ENCODE data around the gene HSF4. TPM values are rescaled to one million over a fixed set of nuclear protein-coding genes. Genes with fewer than 3 reads are reported as not detected.
"Not testable (repeated sequence)": the region's sequence is repeated elsewhere in the genome, so short reads cannot be mapped to it uniquely, and the experiment has no call there.

Gene HSF4
- total RNA-seq, 3 donors from 2014 or later (not counting 1 experiment from before 2014, with no cell fraction given): 6.9 to 8.3 (median 7.3) TPM

- 89% methylated on average over 13 of the region's 13 CpGs for WGBS (ENCODE audit: insufficient coverage)
- Mint-ChIP-seq H3K36me3 (no peaks in the 10 kb centered on the region), H3K27ac (peak overlapping the region; percentile 17 to 41), H3K4me3 (no peak overlapping the region), H3K27me3 (ENCODE audit: low read depth in 2 of 2) (no peaks in the 10 kb centered on the region), H3K4me1 (peaks cover 13 to 26% of the 10 kb centered on the region in 2 donors), H3K9me3 (no peaks in the 10 kb centered on the region)
- H3K36me3 ChIP-seq (ENCODE audit: control insufficient read depth, insufficient read depth, low read length): peaks cover 12% of the 10 kb centered on the region
- no peak for TF ChIP-seq CTCF (IDR thresholded peaks at IDR 0.05)
- H3K9me3 ChIP-seq (ENCODE audit: control insufficient read depth, insufficient read depth, low read length): no peaks in the 10 kb centered on the region
- ATAC-seq: no peak
- intact Hi-C loops (cut with micrococcal nuclease): no loop called here
- H3K27me3 ChIP-seq (ENCODE audit: control insufficient read depth, insufficient read depth, low read length): no peaks in the 10 kb centered on the region
- no peak for DNase-seq
- no peak overlapping the region for H3K27ac ChIP-seq (ENCODE audit: low read length)
- H3K4me3 ChIP-seq (ENCODE audit: low read length): no peak overlapping the region
- H3K4me1 ChIP-seq (ENCODE audit: control insufficient read depth, insufficient read depth, low read length): peaks cover 1% of the 10 kb centered on the region
These were observed 47.9 kb upstream of the HSF4 start for GRCh38 chr16:67116388-67117311.

- H3K36me3 ChIP-seq (ENCODE audit: control insufficient read depth, insufficient read depth, low read length): peaks cover 19% of the 10 kb centered on the region
- ATAC-seq (no peak), DNase-seq (no peak)
- H3K4me3 Mint-ChIP-seq: no peak overlapping the region
- H3K27ac ChIP-seq (ENCODE audit: low read length): no peak overlapping the region
- peaks cover 4 to 16% of the 10 kb centered on the region in 2 donors for H3K4me1 Mint-ChIP-seq
- no peak for TF ChIP-seq CTCF (IDR thresholded peaks at IDR 0.05)
- no peaks in the 10 kb centered on the region for H3K36me3 Mint-ChIP-seq
- H3K27ac Mint-ChIP-seq: no peak overlapping the region
- 90% methylated on average over 6 of the region's 9 CpGs for WGBS (ENCODE audit: insufficient coverage)
- H3K27me3 Mint-ChIP-seq (ENCODE audit: low read depth in 2 of 2): no peaks in the 10 kb centered on the region
- no peak overlapping the region for H3K4me3 ChIP-seq (ENCODE audit: low read length)
- H3K27me3 ChIP-seq (ENCODE audit: control insufficient read depth, insufficient read depth, low read length): no peaks in the 10 kb centered on the region
- H3K4me1 ChIP-seq (ENCODE audit: control insufficient read depth, insufficient read depth, low read length): no peaks in the 10 kb centered on the region
- no peaks in the 10 kb centered on the region for H3K9me3 Mint-ChIP-seq
- intact Hi-C loops (cut with micrococcal nuclease): no loop called here
- H3K9me3 ChIP-seq (ENCODE audit: control insufficient read depth, insufficient read depth, low read length): no peaks in the 10 kb centered on the region
These were observed 46.8 kb upstream of the HSF4 start for GRCh38 chr16:67117716-67118115.

- DNase-seq (no peak), ATAC-seq (no peak)
- WGBS (ENCODE audit: insufficient coverage): 93% methylated on average over 5 of the region's 5 CpGs
- Histone ChIP-seq H3K36me3 (ENCODE audit: control insufficient read depth, insufficient read depth, low read length) (peaks cover 28% of the 10 kb centered on the region), H3K9me3 (ENCODE audit: control insufficient read depth, insufficient read depth, low read length) (no peaks in the 10 kb centered on the region), H3K4me3 (ENCODE audit: low read length) (no peak overlapping the region), H3K27ac (ENCODE audit: low read length) (no peak overlapping the region), H3K27me3 (ENCODE audit: control insufficient read depth, insufficient read depth, low read length) (no peaks in the 10 kb centered on the region), H3K4me1 (ENCODE audit: control insufficient read depth, insufficient read depth, low read length) (no peaks in the 10 kb centered on the region)
- Mint-ChIP-seq H3K27me3 (ENCODE audit: low read depth in 2 of 2) (no peaks in the 10 kb centered on the region), H3K9me3 (no peaks in the 10 kb centered on the region), H3K4me3 (no peak overlapping the region), H3K27ac (no peak overlapping the region), H3K4me1 (peaks cover 0 to 8% of the 10 kb centered on the region in 2 donors), H3K36me3 (peaks cover 7% of the 10 kb centered on the region)
- intact Hi-C loops (cut with micrococcal nuclease): no loop called here
- no peak for TF ChIP-seq CTCF (IDR thresholded peaks at IDR 0.05)
These were observed 44.5 kb upstream of the HSF4 start for GRCh38 chr16:67120025-67120424.

GRCh38 chr16:67122799-67123198 lies 41.7 kb upstream of the HSF4 start:
- H3K4me3 Mint-ChIP-seq; H3K9me3 Mint-ChIP-seq; H3K27me3 ChIP-seq (ENCODE audit: control insufficient read depth, insufficient read depth, low read length); H3K4me3 ChIP-seq (ENCODE audit: low read length); H3K36me3 Mint-ChIP-seq; intact Hi-C loops (cut with micrococcal nuclease); ATAC-seq; DNase-seq; H3K27me3 Mint-ChIP-seq (ENCODE audit: low read depth in 2 of 2); H3K27ac Mint-ChIP-seq; H3K9me3 ChIP-seq (ENCODE audit: control insufficient read depth, insufficient read depth, low read length); H3K27ac ChIP-seq (ENCODE audit: low read length); H3K4me1 ChIP-seq (ENCODE audit: control insufficient read depth, insufficient read depth, low read length); H3K4me1 Mint-ChIP-seq: not testable (repeated sequence)
- H3K36me3 ChIP-seq (ENCODE audit: control insufficient read depth, insufficient read depth, low read length): peaks cover 43% of the 10 kb centered on the region
- WGBS (ENCODE audit: insufficient coverage): 100% methylated on average over 5 of the region's 5 CpGs

Data from natural killer cell (primary cell).